ENCODE results near the gene ZNF497. TPM values are rescaled to one million over a fixed set of nuclear protein-coding genes. Genes with fewer than 3 reads are reported as not detected.
"Not testable (repeated sequence)": the region's sequence is repeated elsewhere in the genome, so short reads cannot be mapped to it uniquely, and the experiment has no call there.

The ZNF497 gene
- total and polyA plus RNA-seq, 4 donors, result 0.60 to 4.4 (median 1.3) TPM

- H3K9me3 ChIP-seq (ENCODE audit: control insufficient read depth in 4 of 4, low read length in 3 of 4), result no peaks in the 10 kb centered on the region
- H3K27ac ChIP-seq (ENCODE audit: low read depth in 1 of 2, low read length in 2 of 2), result peak overlapping the region; percentile 80 to 83
- peaks cover 5 to 30% (median 21%) of the 10 kb centered on the region in 4 donors for H3K4me1 ChIP-seq (ENCODE audit: control insufficient read depth in 4 of 4, insufficient read depth in 4 of 4, low read length in 3 of 4)
- H3K4me3 ChIP-seq (ENCODE audit: low read depth in 1 of 3, low read length in 3 of 3), result peak overlapping the region; percentile 76 to 90 (median 86)
- no peak for TF ChIP-seq FOXA2 (IDR thresholded peaks at IDR 0.05)
- TF ChIP-seq RXRA (IDR thresholded peaks at IDR 0.05), result no peak
- no peak for TF ChIP-seq ATF3 (IDR thresholded peaks at IDR 0.05)
- TF ChIP-seq FOXA1 (IDR thresholded peaks at IDR 0.05), result no peak
- no peak for TF ChIP-seq CTCF (IDR thresholded peaks at IDR 0.05; ENCODE audit: low read depth, low read length, missing input control)
- no peak for TF ChIP-seq SP1 (IDR thresholded peaks at IDR 0.05)
- no peak for TF ChIP-seq TAF1 (conservative IDR thresholded peaks at IDR 0.05)
- no peak for TF ChIP-seq YY1 (IDR thresholded peaks at IDR 0.05)
- TF ChIP-seq EGR1 (IDR thresholded peaks at IDR 0.05; ENCODE audit: low read depth in 2 of 2), result no peak
- no peak for TF ChIP-seq NR2F2 (IDR thresholded peaks at IDR 0.05)
- TF ChIP-seq MAX (IDR thresholded peaks at IDR 0.05), result no peak
- TF ChIP-seq RAD21 (IDR thresholded peaks at IDR 0.05), result no peak
- no peaks in the 10 kb centered on the region for H3K36me3 ChIP-seq (ENCODE audit: control insufficient read depth in 4 of 4, insufficient read depth in 3 of 4, low read depth in 1 of 4, low read length in 3 of 4)
- peak overlapping the region; percentile 31 to 76 for H3K9ac ChIP-seq (ENCODE audit: low read depth in 1 of 2, low read length in 2 of 2)
- H3K27me3 ChIP-seq (ENCODE audit: control insufficient read depth in 4 of 4, insufficient read depth in 4 of 4, low read length in 3 of 4), result no peaks in the 10 kb centered on the region
- WGBS, result 15% methylated on average over 22 of the region's 22 CpGs
- no peak for DNase-seq (ENCODE audit: low spot score)
Observed at GRCh38 chr19:58407658-58408151, 45.2 kb upstream of the ZNF497 start.

- H3K36me3 ChIP-seq (ENCODE audit: control insufficient read depth in 4 of 4, insufficient read depth in 3 of 4, low read depth in 1 of 4, low read length in 3 of 4), result no peaks in the 10 kb centered on the region
- no peak for TF ChIP-seq RXRA (IDR thresholded peaks at IDR 0.05)
- no peak for TF ChIP-seq YY1 (IDR thresholded peaks at IDR 0.05)
- peak in 1 of 2 donors; percentile 12 for TF ChIP-seq RAD21 (IDR thresholded peaks at IDR 0.05)
- no peak for TF ChIP-seq HNF4A (conservative IDR thresholded peaks at IDR 0.05)
- TF ChIP-seq NR2F2 (IDR thresholded peaks at IDR 0.05), result no peak
- H3K27me3 ChIP-seq (ENCODE audit: control insufficient read depth in 4 of 4, insufficient read depth in 4 of 4, low read length in 3 of 4), result no peaks in the 10 kb centered on the region
- WGBS, result 74% methylated on average over 10 of the region's 10 CpGs
- H3K4me3 ChIP-seq (ENCODE audit: low read depth in 1 of 3, low read length in 3 of 3), result peak overlapping the region; percentile 76 to 90 (median 86)
- H3K9ac ChIP-seq (ENCODE audit: low read depth in 1 of 2, low read length in 2 of 2), result peak overlapping the region in 1 of 2 donors; percentile 76
- H3K9me3 ChIP-seq (ENCODE audit: control insufficient read depth in 4 of 4, low read length in 3 of 4), result no peaks in the 10 kb centered on the region
- H3K27ac ChIP-seq (ENCODE audit: low read depth in 1 of 2, low read length in 2 of 2), result peak overlapping the region in 1 of 2 donors; percentile 80
- no peak for DNase-seq (ENCODE audit: low spot score)
- peaks cover 7 to 32% (median 23%) of the 10 kb centered on the region in 4 donors for H3K4me1 ChIP-seq (ENCODE audit: control insufficient read depth in 4 of 4, insufficient read depth in 4 of 4, low read length in 3 of 4)
Observed at GRCh38 chr19:58406818-58407657, 44.5 kb upstream of the ZNF497 start.

GRCh38 chr19:58403920-58404478, 41.4 kb upstream of the ZNF497 start:
- H3K9ac ChIP-seq (ENCODE audit: low read depth in 1 of 2, low read length in 2 of 2); DNase-seq (ENCODE audit: low spot score): not testable (repeated sequence)
- peak; percentile 7 to 13 for TF ChIP-seq HNF4A (conservative IDR thresholded peaks at IDR 0.05)

More at GRCh38 chr19:58403920-58404478, 41.4 kb upstream of the ZNF497 start:
- not testable (repeated sequence) for H3K36me3 ChIP-seq (ENCODE audit: control insufficient read depth in 4 of 4, insufficient read depth in 3 of 4, low read depth in 1 of 4, low read length in 3 of 4); H3K4me3 ChIP-seq (ENCODE audit: low read depth in 1 of 3, low read length in 3 of 3); H3K27me3 ChIP-seq (ENCODE audit: control insufficient read depth in 4 of 4, insufficient read depth in 4 of 4, low read length in 3 of 4); H3K27ac ChIP-seq (ENCODE audit: low read depth in 1 of 2, low read length in 2 of 2); H3K9me3 ChIP-seq (ENCODE audit: control insufficient read depth in 4 of 4, low read length in 3 of 4)
- 54% methylated on average over 5 of the region's 5 CpGs for WGBS
- H3K4me1 ChIP-seq (ENCODE audit: control insufficient read depth in 4 of 4, insufficient read depth in 4 of 4, low read length in 3 of 4), result peaks cover 14 to 32% (median 23%) of the 10 kb centered on the region in 4 donors

Data from liver (tissue), 9 donors.